GM19395 (cell line): ENCODE data around the gene MYO7A.

Experiments
- ATAC-seq: cut with Tn5 transposase; IDR thresholded peaks from one replicate; pipeline ENCODE4 v1.9.1; 2021; ENCODE audit warnings: mild to moderate bottlenecking, moderate library complexity; ENCODE audit not compliant: unreplicated experiment

The MYO7A gene

DNA sequence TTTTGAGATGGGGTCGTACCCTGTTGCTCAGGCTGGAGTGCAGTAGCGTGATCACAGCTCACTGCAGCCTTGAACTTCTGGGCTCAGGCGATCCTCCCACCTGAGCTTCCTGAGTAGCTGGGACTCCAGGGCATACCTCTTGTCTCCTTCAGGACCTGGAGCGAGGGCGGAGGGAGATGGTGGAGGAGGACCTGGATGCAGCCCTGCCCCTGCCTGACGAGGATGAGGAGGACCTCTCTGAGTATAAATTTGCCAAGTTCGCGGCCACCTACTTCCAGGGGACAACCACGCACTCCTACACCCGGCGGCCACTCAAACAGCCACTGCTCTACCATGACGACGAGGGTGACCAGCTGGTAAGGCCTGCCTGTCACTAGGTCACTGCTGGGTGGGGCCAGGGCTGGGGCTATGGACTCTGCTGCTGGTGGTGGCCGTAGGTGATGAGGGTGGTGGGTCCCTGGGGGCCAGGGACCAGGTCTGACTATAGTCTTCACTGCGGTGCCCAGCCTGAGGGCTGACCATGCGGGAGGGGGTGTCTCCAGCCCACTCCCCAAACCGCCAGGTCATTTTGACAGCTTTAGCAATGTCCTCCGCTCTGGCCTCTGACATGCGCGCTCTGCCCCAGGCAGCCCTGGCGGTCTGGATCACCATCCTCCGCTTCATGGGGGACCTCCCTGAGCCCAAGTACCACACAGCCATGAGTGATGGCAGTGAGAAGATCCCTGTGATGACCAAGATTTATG is 53.9 kb downstream of the MYO7A start:
- ATAC-seq, result no peak

DNA sequence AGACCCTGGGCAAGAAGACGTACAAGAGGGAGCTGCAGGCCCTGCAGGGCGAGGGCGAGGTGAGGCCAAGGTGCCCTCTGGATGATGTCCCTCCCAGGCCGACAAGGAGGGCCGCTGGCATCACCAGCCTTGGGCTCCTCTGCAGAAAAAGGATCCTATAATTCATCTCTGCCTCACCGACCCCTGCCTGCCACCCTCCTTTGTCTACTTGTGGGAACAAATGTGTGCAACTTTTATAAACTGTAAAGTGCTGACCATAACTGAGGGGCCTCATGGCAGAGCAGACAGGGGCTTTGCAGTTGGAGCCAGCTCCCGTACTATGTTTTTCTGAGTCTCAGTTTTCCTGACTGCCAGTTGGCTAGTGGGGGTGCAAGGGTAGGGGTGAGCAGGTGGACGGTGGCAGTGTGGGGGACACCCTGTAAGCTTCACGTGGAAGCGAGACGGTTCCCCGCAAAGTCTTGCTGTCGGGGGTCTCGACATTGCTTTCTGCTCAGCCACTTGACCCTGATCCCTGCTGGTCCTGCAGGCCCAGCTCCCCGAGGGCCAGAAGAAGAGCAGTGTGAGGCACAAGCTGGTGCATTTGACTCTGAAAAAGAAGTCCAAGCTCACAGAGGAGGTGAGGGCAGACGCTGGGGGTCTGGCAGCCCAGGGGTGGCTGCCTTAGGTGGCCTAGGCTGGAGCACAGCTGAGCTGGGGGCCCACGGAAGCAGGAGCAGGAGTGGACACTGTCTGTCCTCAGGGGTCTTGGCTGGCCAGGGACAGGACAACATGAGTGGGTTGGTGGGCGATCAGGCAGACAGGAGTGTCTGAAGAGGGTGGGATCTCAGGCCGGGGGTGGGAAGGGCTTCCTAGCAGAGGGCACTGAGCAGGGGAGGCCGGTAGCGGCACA is 54.7 kb downstream of the MYO7A start:
- no peak for ATAC-seq

DNA sequence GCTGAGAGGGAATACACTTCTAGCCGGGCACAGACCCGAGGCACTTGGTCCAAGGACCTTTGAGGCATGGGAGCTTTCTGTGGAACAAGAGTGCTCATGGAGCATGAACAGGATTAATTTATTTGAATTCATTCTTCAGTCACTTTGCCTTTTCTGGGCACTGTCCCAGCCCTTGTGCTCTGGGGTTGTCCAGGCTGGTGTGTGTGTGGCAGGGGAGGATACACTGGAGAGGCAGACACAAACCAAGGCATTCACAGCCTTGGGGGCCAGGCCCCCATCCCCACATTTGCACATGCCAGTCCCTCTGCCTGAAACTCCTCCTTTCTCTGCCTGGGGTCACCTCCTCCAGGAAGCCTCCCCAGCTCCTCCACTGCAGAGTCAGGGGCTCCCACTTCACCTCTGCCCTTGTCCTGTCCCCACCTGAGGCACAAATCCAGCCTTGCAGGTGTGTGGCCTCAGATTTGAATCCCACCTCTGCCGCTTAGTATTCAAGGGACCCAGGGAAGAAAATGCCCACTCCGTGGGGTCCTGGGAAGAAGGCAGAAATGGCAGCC is 55.5 kb downstream of the MYO7A start:
- ATAC-seq, result no peak

DNA sequence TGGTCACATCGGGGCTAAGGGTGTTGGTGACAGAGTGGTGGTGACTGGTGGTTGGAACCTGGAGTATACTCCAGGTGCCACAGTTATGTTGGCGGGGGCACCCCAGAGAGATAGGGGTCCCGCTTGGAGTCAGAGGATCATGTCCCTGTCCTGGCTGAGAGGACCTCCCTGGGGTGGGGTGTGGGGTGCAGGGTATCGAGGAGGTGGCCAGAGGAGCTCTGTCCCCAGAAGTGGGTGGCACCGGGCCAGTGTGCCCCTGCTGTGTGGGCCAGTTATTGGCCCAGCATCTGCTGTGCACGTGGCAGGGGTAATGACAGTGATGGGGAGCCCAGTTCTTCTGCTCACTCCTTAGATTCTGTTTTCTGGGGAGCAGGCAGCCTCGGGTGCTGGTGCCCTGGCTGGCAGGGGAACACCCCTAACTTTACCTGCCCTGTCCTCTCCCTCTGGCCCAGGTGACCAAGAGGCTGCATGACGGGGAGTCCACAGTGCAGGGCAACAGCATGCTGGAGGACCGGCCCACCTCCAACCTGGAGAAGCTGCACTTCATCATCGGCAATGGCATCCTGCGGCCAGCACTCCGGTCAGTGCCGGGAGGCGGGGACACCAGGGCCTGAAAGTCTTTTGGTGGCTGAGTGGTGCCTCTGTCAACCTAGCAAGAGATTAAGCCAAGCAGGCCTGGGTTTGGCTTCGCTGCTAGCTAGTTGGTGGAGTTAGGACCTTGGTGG is 56.3 kb downstream of the MYO7A start:
- ATAC-seq, result no peak

DNA sequence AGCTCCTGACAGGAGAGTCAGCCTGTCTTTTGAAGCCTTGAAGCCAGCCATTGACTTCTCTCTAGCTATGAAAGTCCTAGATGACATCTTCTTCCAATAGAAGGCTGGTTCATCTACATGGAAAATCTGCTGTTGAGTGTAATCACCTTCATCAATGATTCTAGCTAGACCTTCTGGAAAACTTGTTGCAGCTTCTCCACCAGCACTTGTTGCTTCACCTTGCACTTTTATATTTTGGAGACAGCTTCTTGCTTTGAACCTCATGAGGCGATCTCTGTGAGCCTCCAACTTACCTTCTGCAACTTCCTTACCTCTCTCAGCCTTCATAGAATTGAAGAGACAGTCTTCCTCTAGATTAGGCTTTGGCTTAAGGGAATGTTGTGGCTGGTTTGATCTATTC is 58.3 kb downstream of the MYO7A start:
- no peak for ATAC-seq

DNA sequence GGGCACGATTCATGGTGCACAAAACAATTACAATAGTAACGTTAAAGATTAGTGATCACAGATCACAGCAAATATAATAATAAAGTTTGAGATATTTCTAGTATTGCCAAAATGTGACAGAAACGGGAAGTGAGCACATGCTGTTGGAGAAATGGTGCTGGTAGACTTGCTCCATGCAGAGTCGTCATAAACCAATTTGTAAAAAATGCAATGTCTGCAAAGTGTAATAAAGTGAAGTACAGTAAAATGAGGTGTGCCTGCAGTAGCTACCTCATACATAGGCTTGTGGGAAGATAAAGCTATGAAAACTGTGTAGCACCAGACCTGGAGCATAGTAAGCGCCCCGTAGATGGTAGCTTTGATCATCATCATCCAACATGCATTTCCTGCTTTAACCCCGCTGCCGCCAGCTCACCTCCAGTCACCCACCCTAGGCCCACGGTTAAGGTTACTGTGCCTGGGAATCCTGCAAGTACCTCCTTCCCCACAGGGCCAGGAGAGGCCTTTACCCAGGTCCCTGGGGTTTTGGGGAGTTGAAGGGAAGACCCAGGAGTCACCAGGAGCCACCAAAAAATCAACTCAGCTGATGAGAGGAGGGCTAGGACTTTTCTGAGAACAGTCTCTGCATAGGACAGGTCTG is 59.2 kb downstream of the MYO7A start:
- no peak for ATAC-seq

DNA sequence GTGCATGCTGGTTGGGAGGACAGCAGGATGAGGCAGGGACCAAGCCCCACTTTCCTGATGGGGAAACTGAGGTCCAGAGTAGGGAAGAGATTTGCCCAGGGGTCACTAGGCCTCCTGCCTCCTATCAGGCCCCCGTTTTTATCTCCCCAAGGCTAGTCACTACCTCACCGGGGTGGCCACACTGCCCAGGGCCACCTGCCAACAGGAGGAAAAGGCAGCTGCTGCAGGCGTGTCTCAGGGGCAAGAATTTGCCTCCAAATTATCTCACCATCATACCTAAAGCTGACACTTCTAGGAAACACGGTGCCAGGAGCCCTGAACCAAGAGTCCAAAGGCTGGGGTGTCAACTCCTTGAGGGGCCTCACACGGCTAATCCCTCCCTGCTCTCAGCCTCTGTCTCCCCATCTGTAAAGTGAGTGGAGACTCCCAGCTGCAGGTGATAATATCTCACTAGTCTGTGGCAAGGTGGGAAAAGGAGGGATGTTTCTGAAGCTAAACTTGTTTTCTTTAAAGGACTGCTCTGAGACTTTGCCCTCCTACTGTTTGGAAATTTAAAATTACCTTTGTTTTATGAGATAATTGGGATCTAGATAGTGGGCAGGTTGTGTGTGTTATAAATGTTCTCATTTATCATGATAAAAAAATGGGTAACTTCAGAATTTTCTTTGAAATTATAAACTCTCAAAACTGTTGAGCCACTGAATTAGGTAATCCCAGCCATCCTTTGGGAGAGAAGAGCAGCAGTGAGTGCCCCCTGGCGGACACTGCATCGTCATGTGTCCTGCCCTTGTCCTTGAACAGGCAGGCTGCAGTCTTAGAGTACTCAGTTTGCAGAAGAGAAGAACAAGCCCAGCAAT is 60.0 kb downstream of the MYO7A start:
- no peak for ATAC-seq

DNA sequence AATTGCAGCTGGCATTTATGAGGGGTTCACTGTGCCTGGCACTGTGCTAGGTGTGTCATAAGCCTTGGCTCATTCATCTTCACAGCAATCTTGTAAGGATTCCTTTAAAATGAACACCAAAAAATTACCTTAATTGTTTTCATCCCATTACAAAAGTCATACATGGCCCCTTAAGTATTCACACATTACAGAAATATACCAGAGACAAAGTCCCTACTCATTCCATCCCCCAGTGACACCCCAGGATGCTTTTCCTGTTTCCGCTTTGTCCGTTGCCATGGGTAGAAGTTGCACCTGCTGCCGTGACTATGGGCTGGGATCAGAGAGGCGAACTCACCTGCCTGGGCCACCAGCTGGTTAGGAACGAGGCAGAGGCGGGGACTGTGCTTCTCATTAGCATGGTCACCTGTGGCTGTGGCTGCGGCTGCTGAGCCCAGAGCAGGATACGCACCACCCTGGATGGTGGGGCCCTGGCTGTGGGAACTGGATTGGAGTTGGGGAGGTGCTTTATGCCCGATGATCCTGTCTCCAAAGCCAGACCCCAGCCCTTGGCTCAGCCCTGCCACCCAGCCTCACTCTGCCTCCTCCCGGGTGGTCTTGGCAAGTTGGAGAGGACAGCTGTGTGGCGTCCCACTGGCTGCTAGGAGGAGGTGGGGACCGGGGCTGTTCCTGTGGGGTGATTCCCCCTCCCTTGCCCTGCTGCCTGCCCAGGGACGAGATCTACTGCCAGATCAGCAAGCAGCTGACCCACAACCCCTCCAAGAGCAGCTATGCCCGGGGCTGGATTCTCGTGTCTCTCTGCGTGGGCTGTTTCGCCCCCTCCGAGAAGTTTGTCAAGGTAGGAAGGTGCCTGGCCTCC is 60.8 kb downstream of the MYO7A start:
- no peak for ATAC-seq

DNA sequence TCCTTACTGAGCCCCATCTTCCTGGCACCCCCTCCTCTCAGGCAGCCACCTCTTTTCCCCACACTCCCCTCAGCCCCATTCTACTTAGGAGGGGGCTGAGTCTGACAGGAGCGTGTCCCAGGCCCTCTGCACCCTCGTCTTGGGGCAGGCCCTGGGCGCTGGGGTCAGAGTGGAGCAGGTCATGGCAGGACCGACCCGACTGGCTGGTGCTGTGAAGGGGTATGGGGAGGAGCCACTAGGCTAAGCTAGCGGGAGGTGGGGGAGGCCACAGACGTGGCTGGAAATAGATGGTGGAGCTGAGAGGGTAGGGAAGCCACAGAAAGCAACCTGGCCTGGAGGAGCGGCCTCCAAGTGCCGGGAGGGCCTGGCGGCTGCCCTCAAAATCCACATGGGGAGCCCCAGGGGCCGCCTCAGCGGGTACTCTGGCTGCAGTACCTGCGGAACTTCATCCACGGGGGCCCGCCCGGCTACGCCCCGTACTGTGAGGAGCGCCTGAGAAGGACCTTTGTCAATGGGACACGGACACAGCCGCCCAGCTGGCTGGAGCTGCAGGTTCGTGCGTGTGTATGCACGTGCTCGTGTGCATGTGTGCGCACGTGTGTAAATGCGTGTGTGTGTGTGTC is 61.7 kb downstream of the MYO7A start:
- ATAC-seq, result no peak

DNA sequence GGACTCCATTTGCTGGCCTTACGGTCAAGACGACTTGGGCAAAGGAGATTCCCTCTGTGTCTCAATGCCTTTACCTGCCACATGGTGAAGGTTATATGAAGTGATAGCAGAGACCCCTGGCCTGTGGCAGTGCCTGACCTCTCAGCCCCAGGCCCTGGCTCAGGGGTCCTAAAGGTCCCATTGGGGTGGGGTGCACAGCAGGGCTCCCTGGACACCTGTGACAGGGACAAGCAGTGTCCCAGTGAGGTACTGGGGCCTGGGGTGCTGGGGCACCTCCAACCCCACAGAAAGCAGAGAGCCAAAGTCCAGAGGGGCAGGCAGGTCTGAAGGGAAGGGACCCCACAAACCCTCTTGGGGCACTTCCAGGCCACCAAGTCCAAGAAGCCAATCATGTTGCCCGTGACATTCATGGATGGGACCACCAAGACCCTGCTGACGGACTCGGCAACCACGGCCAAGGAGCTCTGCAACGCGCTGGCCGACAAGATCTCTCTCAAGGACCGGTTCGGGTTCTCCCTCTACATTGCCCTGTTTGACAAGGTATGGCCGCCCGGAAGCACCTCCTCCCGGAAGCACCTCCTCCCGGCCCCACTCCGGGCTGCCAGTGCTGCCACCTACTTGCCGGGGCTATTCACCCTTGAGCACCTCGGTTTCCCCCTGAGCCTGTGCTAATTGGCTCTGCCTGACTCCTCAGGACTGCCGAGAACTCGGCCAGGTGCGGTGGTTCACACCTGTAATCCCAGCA is 62.5 kb downstream of the MYO7A start:
- ATAC-seq, result no peak

DNA sequence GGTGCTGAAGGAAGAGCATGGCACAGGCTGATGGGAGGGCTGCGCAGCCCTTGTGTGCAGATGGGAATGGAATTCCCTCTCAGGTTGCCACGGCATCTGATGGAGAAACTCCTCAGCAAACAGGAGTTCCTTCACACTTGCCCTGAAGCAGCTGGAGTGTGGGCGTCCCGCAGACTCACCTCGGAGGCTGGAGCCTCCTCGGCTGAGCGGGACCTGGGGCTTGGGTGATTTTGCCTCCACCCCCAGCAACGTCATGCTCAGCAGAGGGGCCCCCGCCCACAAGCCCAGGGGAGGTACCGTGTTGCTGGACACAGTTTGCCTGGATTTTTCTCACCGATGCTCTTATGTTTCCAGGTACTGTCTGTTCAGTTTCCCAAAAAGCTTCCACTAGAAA is 63.4 kb downstream of the MYO7A start:
- ATAC-seq, result no peak

DNA sequence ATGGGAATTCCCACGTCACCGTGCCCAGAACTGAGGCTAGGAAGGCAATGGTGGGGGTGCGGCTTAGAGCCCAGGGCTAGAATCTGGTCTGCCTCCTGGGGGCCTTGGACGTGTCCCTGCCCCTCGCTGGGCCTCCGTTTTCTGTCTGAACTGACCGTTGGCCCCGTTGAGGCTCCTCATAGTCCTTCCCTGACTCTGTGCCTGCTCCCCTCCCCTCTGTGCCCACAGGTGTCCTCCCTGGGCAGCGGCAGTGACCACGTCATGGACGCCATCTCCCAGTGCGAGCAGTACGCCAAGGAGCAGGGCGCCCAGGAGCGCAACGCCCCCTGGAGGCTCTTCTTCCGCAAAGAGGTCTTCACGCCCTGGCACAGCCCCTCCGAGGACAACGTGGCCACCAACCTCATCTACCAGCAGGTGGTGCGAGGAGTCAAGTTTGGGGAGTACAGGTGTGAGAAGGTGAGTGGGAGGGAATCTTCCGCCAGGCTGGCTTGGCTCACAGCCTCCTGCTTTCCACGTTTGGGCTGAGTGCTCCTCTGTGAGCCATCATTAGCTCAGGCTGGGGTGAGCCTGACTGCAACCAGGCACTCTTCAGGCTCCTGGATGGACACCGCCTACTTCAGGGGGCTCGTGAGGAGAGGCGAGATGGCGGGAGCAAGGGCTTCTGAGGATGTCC is 63.9 kb downstream of the MYO7A start:
- ATAC-seq, result peak; percentile 58

DNA sequence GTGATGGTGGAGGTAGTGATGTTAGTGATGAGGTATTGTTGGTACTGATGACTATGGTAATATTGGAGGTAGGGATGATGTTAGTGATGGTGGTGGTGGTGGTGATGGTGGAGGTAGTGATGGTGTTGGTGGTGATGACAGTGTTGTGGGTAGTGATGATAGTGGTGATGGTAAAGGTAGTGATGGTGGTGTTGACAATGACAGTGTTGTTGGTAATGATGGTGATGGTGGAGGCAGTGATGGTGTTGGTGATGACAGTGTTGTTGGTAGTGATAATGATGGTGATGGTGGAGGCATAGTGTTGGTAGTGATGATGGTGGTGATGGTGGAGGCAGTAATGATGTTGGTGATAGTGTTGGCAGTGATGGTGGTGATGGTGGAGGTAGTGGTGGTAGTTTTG is 65.1 kb downstream of the MYO7A start:
- no peak for ATAC-seq

DNA sequence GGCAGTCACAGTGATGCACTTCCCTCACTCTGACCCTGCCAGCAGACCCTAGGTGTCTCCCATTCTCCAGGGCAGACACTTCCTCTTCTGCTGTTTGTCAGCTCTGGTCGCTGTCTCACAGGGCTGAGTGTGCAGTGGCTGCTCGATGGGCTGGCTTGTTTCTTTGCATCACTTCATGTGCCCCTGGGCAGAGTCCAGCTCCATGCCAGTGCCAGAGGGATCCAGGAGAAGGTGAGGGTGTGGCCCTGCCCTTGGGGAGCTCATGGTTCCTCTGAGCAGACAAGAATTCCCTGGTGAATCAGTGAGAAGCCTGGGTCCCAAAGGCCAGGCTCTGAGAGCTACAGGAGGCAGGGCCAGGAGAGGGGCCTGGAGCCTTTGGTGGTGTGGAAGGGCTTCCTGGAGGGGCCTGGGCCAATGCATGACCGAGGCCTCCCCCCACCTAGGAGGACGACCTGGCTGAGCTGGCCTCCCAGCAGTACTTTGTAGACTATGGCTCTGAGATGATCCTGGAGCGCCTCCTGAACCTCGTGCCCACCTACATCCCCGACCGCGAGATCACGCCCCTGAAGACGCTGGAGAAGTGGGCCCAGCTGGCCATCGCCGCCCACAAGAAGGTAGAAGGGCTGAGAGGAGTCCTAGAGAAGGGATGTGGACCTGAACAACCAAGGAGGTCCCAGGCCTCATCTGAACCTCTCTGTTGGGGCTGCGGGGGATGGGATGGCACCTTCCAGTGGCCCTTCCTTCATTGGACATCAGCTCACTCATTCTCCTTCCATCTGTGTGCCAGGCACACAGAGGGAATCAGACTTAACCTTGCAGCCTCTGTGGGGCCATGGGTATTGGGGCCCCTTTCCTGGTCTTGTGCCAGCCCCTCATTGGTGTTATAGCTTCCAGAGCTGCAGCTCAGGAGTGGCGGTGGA is 66.1 kb downstream of the MYO7A start:
- no peak for ATAC-seq

DNA sequence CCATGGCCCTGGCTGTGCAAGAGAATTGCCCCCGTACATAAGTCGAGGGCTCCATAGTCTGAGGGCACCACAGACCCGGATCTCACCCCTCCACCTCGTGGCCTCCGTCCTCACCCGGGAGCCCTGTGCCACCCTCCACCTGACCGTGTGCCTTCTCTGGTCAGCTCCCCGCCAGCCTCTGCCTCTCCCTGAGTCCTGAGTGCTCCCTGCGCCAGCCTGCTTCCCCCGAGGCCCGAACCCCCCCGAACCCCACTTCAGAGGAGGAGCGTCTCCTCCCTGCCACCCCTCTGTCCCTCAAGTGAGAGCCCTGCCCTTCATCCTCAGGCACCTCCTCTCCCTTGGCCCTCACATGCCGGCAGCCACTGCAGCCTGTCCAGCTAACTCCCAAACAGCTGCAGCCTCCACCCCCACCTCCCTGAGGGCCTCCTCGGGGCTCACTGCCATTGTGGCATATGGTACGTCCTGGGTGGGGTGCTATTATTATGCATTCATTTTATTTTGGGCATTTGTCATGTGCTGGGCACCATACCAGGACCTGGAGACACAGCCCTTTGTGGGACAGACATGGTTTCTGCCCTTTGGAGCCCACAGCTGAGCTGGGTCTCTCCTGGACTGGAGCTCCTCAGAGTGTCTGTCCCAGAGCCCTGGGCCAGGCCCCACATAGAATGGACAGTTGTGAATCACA is 67.2 kb downstream of the MYO7A start:
- no peak for ATAC-seq

DNA sequence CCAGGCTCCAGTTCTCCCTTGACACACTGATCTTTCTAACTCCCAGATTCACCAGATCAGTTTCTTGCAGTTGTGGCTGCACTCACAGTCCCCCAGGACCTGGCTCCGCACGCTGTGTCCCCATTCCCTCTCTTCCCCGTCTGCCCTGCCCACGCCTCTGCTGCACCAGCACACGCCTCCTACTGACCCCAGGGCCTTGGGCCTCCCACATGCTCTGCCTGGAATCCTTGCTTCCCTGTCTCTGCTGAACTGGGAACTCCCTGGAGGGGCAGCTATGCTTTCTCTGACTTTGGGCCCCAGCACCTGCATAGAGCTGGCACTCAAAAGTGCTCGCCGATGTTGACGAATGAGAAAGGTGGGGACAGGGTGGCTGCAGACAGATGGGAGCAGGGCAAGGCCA is 68.9 kb downstream of the MYO7A start:
- ATAC-seq, result no peak
